Panc1 (cell line): Measurements from ENCODE around the gene GRIK3.

Source experiments
- POLR2AphosphoS5 ChIP-seq: IDR thresholded peaks from 2 replicates; pipeline ENCODE4 v1.6.1; 2012; ENCODE audit warnings: mild to moderate bottlenecking, low read depth, low read length, moderate library complexity
- REST ChIP-seq, 2 experiments: IDR thresholded peaks; 2 replicates each; pipeline ENCODE4 v1.6.1; 2011 to 2012; ENCODE audit warnings: low read depth in 2 of 2, control low read depth in 1 of 2, low read length in 1 of 2, mild to moderate bottlenecking in 1 of 2, moderate library complexity in 1 of 2; ENCODE audit not compliant: insufficient read depth in 1 of 2
- SIN3A ChIP-seq: IDR thresholded peaks from 2 replicates; pipeline ENCODE4 v1.6.1; 2012; ENCODE audit warnings: low read depth, mild to moderate bottlenecking, low read length, moderate library complexity, borderline replicate concordance; ENCODE audit not compliant: insufficient read depth
- TCF7L2 ChIP-seq: IDR thresholded peaks from 2 replicates; pipeline ENCODE4 v1.6.1; 2011; ENCODE audit warnings: mild to moderate bottlenecking, low read depth, low read length, inconsistent platforms
- TF ChIP-seq, protein P1 (sequence below): fragments of 450-650 bp; IDR thresholded peaks from 2 replicates; pipeline ENCODE4 v1.5.1; 2017; ENCODE audit warnings: mild to moderate bottlenecking

GRCh38 chr1:36748466-36748865 is 285.8 kb downstream of the GRIK3 start:
- TF ChIP-seq, protein P1, sequence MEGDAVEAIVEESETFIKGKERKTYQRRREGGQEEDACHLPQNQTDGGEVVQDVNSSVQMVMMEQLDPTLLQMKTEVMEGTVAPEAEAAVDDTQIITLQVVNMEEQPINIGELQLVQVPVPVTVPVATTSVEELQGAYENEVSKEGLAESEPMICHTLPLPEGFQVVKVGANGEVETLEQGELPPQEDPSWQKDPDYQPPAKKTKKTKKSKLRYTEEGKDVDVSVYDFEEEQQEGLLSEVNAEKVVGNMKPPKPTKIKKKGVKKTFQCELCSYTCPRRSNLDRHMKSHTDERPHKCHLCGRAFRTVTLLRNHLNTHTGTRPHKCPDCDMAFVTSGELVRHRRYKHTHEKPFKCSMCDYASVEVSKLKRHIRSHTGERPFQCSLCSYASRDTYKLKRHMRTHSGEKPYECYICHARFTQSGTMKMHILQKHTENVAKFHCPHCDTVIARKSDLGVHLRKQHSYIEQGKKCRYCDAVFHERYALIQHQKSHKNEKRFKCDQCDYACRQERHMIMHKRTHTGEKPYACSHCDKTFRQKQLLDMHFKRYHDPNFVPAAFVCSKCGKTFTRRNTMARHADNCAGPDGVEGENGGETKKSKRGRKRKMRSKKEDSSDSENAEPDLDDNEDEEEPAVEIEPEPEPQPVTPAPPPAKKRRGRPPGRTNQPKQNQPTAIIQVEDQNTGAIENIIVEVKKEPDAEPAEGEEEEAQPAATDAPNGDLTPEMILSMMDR: no peak
- TF ChIP-seq REST (IDR thresholded peaks at IDR 0.05; ENCODE audit: insufficient read depth in 1 of 2, low read depth in 2 of 2, low read length in 1 of 2): no peak
- TF ChIP-seq POLR2AphosphoS5: no peak
- TF ChIP-seq SIN3A: no peak
- no peak for TF ChIP-seq TCF7L2
